HG02798 (cell line): ENCODE measurements around the gene SEMG1.

Experiments
- ATAC-seq: cut with Tn5 transposase; IDR thresholded peaks from one replicate; pipeline ENCODE4 v1.9.1; 2021; ENCODE audit warnings: mild to moderate bottlenecking; ENCODE audit not compliant: unreplicated experiment, poor library complexity

The SEMG1 gene, protein sequence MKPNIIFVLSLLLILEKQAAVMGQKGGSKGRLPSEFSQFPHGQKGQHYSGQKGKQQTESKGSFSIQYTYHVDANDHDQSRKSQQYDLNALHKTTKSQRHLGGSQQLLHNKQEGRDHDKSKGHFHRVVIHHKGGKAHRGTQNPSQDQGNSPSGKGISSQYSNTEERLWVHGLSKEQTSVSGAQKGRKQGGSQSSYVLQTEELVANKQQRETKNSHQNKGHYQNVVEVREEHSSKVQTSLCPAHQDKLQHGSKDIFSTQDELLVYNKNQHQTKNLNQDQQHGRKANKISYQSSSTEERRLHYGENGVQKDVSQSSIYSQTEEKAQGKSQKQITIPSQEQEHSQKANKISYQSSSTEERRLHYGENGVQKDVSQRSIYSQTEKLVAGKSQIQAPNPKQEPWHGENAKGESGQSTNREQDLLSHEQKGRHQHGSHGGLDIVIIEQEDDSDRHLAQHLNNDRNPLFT

GRCh38 chr20:45206725-45207124, at the start of gene SEMG1:
TSS of gene SEMG1 (plus strand) at chr20:45207033. CDS start at chr20:45207054, 21 bp downstream.
- no peak for ATAC-seq

DNA sequence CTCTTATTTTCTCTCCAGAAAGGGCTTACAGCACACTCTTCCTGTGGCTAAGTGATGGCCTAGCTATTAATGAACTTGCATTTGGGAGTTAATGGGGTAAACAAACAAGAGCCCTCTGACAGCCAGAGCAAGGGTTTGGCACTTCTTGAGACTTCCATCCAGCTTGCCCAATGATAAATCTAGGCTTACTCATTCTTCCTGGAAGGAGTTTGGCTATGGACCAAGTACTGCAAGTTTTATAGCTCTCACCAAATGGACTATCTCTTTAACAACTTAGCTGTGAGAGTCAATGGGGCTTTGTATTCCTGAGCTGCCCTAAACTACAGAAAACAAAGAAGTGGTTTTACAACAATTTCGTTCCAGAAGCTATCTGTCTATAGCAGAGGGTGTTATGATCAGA, 48.9 kb upstream of the SEMG1 start:
- ATAC-seq: no peak

GRCh38 chr20:45163083-45163803, 43.6 kb upstream of the SEMG1 start:
- no peak for ATAC-seq

GRCh38 chr20:45164906-45165305, 41.9 kb upstream of the SEMG1 start:
- no peak for ATAC-seq

DNA sequence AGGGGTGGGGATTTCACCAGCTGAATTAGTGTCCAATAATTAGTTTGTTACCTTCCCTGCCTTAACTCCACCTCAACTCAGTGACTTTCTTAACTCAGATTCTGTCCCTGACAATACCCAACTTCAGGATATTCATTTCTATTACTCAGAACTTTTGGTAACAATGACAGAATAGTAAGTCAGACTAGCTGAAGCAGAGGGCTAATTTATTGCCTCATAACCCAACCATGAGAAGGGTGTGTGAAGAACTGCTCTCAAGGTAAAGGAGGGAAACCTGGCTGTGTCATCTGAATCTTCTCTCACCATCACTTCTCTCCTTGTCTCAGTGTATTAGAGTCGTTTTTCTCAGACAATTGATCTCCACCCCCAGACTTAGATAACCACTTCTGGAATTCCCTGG, 33.3 kb upstream of the SEMG1 start:
- no peak for ATAC-seq

- ATAC-seq: no peak
These were observed 32.1 kb upstream of the SEMG1 start, which contains the start of gene PI3 for GRCh38 chr20:45174434-45175364. TSS of gene PI3 (plus strand) at chr20:45174902. CDS start at chr20:45174923, 21 bp downstream.

- ATAC-seq: no peak
These were observed 30.1 kb upstream of the SEMG1 start for GRCh38 chr20:45176526-45177267.

- ATAC-seq: no peak
These were observed 27.7 kb upstream of the SEMG1 start for GRCh38 chr20:45179166-45179565.

DNA sequence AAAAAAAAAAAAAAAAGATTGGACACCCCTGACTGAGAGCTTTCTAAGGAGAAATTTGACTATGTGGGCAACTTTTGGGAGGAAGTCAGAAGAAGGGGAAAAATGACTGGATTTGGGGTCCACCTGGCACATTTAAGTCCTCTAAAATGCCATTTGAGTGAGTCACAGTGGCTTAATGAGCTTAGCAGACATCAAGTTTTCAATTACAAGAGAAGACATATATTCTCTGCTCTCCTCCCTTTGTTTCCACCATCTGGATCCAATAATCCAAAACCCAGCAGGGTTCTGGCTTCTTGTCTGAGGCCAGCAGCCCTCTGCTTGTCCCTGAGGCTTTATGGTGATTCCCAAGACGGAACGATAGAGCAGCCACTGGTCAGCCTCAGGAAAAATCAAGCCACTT, 25.2 kb upstream of the SEMG1 start:
- no peak for ATAC-seq

GRCh38 chr20:45183084-45183483, 23.7 kb upstream of the SEMG1 start:
- ATAC-seq: no peak

GRCh38 chr20:45187693-45188092, 19.1 kb upstream of the SEMG1 start:
- no peak for ATAC-seq

DNA sequence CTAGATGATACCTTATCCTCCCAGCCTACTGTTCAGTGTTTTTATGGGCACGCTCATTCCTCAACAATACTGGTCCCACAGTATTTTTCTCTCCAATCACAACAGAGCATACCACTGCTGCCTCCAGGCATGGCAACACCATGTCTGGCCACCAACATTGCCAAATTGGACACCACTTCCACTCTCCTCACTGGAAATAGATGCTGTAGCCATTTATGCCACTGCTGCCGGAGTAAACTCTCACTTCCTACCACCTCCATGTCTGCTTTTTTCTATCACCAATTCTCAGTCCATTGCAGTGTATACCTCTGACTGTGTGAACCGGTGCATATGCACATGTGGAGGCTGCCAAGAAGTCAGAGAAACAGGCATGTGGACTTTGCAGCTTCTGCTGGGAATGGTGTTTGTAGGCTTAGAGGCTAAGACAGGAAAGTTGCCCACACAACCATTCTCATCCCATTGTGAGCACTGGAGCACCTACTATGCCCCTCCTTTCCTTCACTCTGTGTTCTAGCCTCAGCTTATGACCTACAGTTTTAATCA, 17.7 kb upstream of the SEMG1 start:
- no peak for ATAC-seq

DNA sequence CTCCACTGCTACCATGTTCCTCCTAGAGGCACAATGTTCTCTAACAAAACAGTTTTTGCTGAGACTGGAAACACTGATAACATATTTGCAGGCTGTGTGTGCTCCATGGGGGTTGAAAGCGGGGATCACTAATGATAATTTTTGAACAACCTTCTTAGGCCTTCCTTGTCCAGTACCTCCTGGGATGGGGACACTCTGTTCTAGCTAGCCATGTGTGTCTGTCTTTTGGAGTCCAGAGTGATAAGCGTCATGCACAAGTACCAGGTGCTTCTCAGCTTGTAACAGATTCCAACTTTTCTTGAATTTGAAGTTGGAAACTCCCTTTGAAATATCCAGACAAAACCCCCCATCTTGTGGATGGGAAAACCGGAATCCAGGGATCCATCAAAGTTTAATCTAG, 17.0 kb upstream of the SEMG1 start:
- no peak for ATAC-seq

DNA sequence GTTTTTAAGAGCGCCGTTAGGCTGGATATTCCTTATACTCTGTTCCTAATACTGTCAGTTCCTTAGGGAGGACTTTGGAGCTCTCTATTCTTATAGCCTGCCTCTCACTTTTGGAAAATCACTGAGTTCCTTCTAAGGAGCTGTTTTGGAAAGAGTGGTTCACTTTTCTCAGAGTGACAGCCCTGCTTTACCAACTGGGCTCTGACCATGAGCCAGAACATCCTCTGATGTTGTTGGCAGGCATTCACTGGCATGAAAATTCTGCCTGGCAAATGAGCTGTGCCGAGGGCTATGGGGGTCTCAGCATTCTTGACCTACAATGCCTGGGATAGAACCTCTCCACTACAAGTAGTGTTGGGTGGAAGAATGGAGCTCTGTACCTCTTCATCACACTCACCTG, 14.9 kb upstream of the SEMG1 start:
- no peak for ATAC-seq

DNA sequence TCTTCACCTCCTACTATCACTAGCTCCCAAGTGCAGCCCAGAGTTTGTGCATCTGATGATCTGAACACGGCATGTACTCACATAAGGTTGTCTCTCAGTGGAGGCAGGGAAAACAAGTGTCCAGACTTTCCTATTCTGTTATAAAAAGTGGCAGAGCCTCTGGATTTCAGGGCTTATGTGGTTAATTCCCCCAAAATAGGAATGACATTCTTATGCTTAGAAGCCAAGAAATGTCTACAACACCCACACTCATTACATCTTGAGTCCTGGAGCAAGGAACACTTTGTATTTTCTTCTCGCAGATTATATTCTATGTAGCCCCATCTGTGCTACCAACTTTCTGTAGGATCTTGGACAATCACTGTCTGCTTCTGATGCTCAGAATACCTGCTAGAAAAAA, 13.5 kb upstream of the SEMG1 start:
- ATAC-seq: no peak

GRCh38 chr20:45209924-45210323, 3.1 kb downstream of the SEMG1 start:
- ATAC-seq: no peak

DNA sequence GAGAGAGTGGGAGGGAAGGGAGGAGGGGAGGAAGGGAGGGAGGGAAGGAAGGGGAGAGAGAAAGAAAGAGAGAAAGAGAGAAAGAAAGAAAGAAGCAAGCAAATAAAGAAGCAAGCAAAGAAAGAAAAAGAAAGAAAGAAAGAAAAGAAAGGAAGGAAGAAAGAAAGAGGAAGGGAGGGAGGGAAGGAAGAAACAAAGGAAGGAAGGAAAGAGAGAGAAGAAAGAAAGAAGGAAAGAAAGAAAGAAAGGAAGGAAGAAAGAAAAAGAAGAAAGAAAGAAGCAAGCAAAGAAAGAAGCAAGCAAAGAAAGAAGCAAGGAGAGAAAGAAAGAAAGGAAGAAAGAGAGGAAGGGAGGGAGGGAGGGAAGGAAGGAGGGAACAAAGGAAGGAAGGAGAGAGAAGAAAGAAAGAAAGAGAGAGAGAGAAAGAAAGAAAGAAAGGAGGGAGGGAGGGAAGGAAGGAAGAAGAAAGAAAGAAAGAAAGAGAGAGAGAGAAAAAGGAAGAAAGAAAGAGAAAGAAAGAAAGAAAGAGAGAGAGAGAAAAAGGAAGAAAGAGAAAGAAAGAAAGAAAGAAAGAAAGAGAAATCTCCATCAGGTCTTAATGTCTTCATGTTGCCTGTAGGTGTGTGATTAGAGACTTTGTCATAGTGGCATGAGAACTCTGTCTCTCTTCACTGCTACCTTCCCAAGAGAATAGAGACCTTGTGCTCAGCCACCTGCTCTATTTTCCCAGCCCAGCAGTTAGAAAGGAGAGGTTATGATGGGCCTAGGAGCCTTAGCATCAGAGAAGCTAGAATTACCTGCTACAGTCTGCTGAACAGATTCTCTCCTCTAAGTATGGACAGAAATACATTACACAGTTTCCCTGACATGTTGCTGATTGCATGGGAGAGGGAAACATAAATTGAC, 5.0 kb downstream of the SEMG1 start:
- ATAC-seq: no peak

GRCh38 chr20:45212836-45213235, 6.0 kb downstream of the SEMG1 start:
- no peak for ATAC-seq

- ATAC-seq: no peak
These were observed 11.3 kb downstream of the SEMG1 start for GRCh38 chr20:45218124-45218523.
